T-helper 9 cell (primary cell): Measurements from ENCODE around the gene KLRC4.
"Not testable (repeated sequence)": the region's sequence is repeated elsewhere in the genome, so short reads cannot be mapped to it uniquely, and the experiment has no call there.

Source experiments
- DNase-seq: peaks from one replicate; pipeline ENCODE4 v3.0.0-alpha.2; 2020
- total RNA-seq, 2 donors: gene quantifications; one replicate each; lab custom pipeline; 2026; lab: John Stamatoyannopoulos, UW

KLRC4 gene
- 0 reads per million in 2 donors for total RNA-seq

GRCh38 chr12:10409392-10409791 lies at the start of gene KLRC4:
TSS of gene KLRC4 (minus strand) at chr12:10409757. CDS start at chr12:10409575, 182 bp downstream.
- no peak for DNase-seq

- DNase-seq: no peak
Observed at GRCh38 chr12:10457760-10458159, 48.2 kb upstream of the KLRC4 start.

- no peak for DNase-seq
Observed at GRCh38 chr12:10456856-10457255, 47.3 kb upstream of the KLRC4 start.

GRCh38 chr12:10455766-10456165 lies 46.2 kb upstream of the KLRC4 start:
- DNase-seq: no peak

- no peak for DNase-seq
Observed at GRCh38 chr12:10454531-10454930, 45.0 kb upstream of the KLRC4 start.

GRCh38 chr12:10453156-10453555 lies 43.6 kb upstream of the KLRC4 start, which contains the start of gene KLRC1:
TSS of gene KLRC1 (minus strand) at chr12:10453377. CDS start at chr12:10451156, 2,221 bp downstream.
- DNase-seq: no peak

GRCh38 chr12:10448236-10448635 lies 38.7 kb upstream of the KLRC4 start:
- no peak for DNase-seq

- DNase-seq: not testable (repeated sequence)
Observed at GRCh38 chr12:10446052-10446451, 36.5 kb upstream of the KLRC4 start.

GRCh38 chr12:10441144-10441543 lies 31.6 kb upstream of the KLRC4 start:
- DNase-seq: not testable (repeated sequence)

GRCh38 chr12:10439608-10440274 lies 30.2 kb upstream of the KLRC4 start:
- not testable (repeated sequence) for DNase-seq

GRCh38 chr12:10437601-10438000 lies 28.0 kb upstream of the KLRC4 start:
- not testable (repeated sequence) for DNase-seq

GRCh38 chr12:10435816-10436215 lies 26.3 kb upstream of the KLRC4 start, which contains the start of gene KLRC2:
TSS of gene KLRC2 (minus strand) at chr12:10436010. CDS start at chr12:10435986, 24 bp downstream.
- not testable (repeated sequence) for DNase-seq

GRCh38 chr12:10430623-10431022 lies 21.1 kb upstream of the KLRC4 start:
- DNase-seq: not testable (repeated sequence)

- not testable (repeated sequence) for DNase-seq
Observed at GRCh38 chr12:10425938-10426337, 16.4 kb upstream of the KLRC4 start.

- DNase-seq: not testable (repeated sequence)
Observed at GRCh38 chr12:10424260-10424899, 14.8 kb upstream of the KLRC4 start.

- not testable (repeated sequence) for DNase-seq
Observed at GRCh38 chr12:10422159-10422558, 12.6 kb upstream of the KLRC4 start.

GRCh38 chr12:10420334-10420733 lies 10.8 kb upstream of the KLRC4 start, which contains the start of gene KLRC3:
TSS of gene KLRC3 (minus strand) at chr12:10420595. CDS start at chr12:10420550, 45 bp downstream.
- DNase-seq: not testable (repeated sequence)

GRCh38 chr12:10408842-10409241 lies 715 bp downstream of the KLRC4 start:
- DNase-seq: no peak

- no peak for DNase-seq
Observed at GRCh38 chr12:10406725-10407124, 2.8 kb downstream of the KLRC4 start.

- no peak for DNase-seq
Observed at GRCh38 chr12:10405294-10405693, 4.3 kb downstream of the KLRC4 start.

- DNase-seq: no peak
Observed at GRCh38 chr12:10404798-10405197, 4.8 kb downstream of the KLRC4 start.

- DNase-seq: no peak
Observed at GRCh38 chr12:10400829-10401228, 8.7 kb downstream of the KLRC4 start.

- DNase-seq: no peak
Observed at GRCh38 chr12:10398168-10398567, 11.4 kb downstream of the KLRC4 start.

GRCh38 chr12:10397296-10397695 lies 12.3 kb downstream of the KLRC4 start:
- no peak for DNase-seq
